AG04450 (cell line): ENCODE results near the gene TMPRSS6. TPM values are rescaled to one million over a fixed set of nuclear protein-coding genes. Genes with fewer than 3 reads are reported as not detected.

Experiments used
- CTCF ChIA-PET: fragments of 300-600, 350-600 bp; formaldehyde crosslinking; extraction: SDS; loops from one replicate; lab custom pipeline; 2022; ENCODE audit warnings: antibody characterized with exemption, inconsistent platforms; lab: Charles Lee
- POLR2A ChIA-PET: fragments of 350-600 bp; formaldehyde crosslinking; extraction: SDS; loops from one replicate; lab custom pipeline; 2021; ENCODE audit warnings: antibody characterized with exemption, inconsistent platforms; lab: Yijun Ruan, JAX
- DNase-seq: peaks from one replicate; pipeline ENCODE4 v3.0.0-alpha.2; 2011; ENCODE audit warnings: low read depth, low spot score
- H3K27ac ChIP-seq: one replicate; pipeline ENCODE4 v1.5.1; 2012; ENCODE audit warnings: low read depth, low read length, control low read depth
- H3K27me3 ChIP-seq: one replicate; pipeline ENCODE4 v1.6.0; 2012; ENCODE audit warnings: low read length; ENCODE audit not compliant: control insufficient read depth, insufficient read depth
- H3K4me3 ChIP-seq: 2 replicates; pipeline ENCODE4 v1.5.1; 2011; ENCODE audit warnings: mild to moderate bottlenecking, low read depth, low read length, control low read depth
- H3K9me3 ChIP-seq: 2 replicates; pipeline ENCODE4 v1.5.1; 2012; ENCODE audit warnings: low read length; ENCODE audit not compliant: control insufficient read depth, insufficient read depth
- polyA plus RNA-seq: library from polyadenylated mRNA; depleted of rRNA; stranded (reverse); fragments of >200 nt; gene quantifications from 2 replicates; pipeline ENCODE4 v1.2.3, GENCODE V29; 2011
- TF ChIP-seq, protein P1 (sequence below): IDR thresholded peaks from 2 replicates; pipeline ENCODE4 v1.5.1; 2011; ENCODE audit warnings: low read depth, low read length, control low read depth, inconsistent platforms

TMPRSS6 gene
- polyA plus RNA-seq, 1 experiment: not detected

DNA sequence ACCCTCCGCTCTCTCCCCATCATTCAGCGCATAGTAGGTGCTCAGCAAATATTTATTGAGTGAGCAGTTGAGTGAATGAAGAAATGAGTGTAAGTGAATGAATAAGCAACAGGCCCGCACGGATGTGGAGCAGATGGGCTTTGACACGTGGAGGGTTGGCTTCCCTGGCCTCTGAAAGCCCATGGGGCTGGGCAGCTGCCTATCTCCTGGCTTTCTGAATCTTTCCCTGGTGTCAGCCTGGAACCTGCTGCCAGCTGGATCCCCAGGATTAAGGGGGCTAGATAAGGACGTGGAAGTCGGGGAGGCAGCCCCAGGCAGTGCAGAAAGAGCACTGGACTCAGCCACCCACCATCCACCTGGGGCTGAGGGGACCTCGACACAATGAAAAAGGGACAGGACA is 27.6 kb upstream of the TMPRSS6 start:
- ChIA-PET CTCF (interaction anchor here (1.6 kb wide), 1 partner anchor 63 kb away, joined by 4 read pairs; no protein-coding TSS in a partner anchor), POLR2A (no interaction called here)
- Histone ChIP-seq H3K27me3 (peaks cover 21% of the 10 kb centered on the region), H3K27ac (no peak overlapping the region), H3K9me3 (peaks cover 4% of the 10 kb centered on the region; the same call in 1 of the 2 replicates), H3K4me3 (no peak overlapping the region)
- DNase-seq: no peak
- TF ChIP-seq, protein P1, sequence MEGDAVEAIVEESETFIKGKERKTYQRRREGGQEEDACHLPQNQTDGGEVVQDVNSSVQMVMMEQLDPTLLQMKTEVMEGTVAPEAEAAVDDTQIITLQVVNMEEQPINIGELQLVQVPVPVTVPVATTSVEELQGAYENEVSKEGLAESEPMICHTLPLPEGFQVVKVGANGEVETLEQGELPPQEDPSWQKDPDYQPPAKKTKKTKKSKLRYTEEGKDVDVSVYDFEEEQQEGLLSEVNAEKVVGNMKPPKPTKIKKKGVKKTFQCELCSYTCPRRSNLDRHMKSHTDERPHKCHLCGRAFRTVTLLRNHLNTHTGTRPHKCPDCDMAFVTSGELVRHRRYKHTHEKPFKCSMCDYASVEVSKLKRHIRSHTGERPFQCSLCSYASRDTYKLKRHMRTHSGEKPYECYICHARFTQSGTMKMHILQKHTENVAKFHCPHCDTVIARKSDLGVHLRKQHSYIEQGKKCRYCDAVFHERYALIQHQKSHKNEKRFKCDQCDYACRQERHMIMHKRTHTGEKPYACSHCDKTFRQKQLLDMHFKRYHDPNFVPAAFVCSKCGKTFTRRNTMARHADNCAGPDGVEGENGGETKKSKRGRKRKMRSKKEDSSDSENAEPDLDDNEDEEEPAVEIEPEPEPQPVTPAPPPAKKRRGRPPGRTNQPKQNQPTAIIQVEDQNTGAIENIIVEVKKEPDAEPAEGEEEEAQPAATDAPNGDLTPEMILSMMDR: no peak

DNA sequence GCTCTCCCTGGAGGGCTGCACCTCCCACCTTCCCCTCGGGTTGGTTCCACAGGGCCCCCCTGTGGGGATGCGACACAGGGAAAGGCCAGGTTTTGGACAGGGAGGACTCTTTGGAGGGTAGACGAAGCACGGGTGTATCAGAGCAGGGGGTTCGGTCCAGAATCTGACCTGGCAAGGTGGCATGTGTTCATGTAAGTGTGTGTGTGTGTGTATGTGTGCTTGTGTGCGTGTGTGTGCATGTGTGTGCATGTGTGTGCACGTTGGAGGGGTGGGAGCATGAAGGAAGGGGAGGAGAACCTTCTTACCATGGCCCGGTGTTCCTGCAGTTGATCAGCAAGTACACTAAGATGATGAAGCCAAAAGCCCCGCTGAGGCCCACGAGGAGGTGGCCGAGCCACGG is 25.5 kb upstream of the TMPRSS6 start:
- Histone ChIP-seq H3K27ac (no peak overlapping the region), H3K27me3 (peaks cover 22% of the 10 kb centered on the region), H3K4me3 (no peak overlapping the region), H3K9me3 (no peaks in the 10 kb centered on the region; the same call in 1 of the 2 replicates)
- CTCF ChIA-PET: no interaction called here
- POLR2A ChIA-PET: no interaction called here
- no peak for DNase-seq
- TF ChIP-seq, protein P1: no peak

DNA sequence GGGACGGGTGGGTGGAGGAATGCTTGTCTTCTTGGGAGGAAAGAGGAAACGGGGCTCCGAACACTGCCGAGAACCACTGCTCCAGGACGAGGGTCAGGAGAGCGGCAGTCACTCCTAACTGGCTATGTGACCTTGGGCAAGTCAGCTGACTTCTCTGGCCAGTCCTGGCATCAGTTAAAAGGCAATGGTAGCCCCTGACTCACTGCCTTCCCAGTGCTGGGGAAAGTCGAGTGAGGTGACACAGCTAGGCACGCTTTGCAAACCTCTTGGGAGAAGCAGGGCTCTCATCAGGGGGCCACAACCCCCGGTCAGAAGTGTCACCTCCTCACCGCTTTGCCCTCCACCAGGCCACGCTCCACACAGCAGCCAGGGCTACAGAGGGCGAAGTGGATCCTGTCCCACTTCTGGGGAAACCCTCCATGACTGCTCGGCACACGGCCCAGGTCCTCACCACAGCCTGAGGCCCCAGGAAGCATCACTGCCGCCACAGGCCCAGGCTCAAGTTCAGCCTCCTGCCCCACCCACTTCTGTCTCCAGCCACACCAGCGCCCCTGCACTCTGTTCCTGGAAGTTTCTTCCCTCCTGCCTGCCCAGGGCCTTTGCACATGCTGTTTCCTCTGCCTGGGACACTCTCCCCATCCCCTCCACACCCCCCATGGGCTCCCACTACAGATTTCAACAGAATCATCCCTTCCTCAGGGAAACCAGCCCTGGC is 23.9 kb upstream of the TMPRSS6 start:
- ChIA-PET POLR2A (no interaction called here), CTCF (no interaction called here)
- H3K4me3 ChIP-seq: no peak overlapping the region
- no peaks in the 10 kb centered on the region; the same call in 1 of the 2 replicates for H3K9me3 ChIP-seq
- DNase-seq: no peak
- H3K27ac ChIP-seq: no peak overlapping the region
- TF ChIP-seq, protein P1: no peak
- H3K27me3 ChIP-seq: peaks cover 26% of the 10 kb centered on the region

DNA sequence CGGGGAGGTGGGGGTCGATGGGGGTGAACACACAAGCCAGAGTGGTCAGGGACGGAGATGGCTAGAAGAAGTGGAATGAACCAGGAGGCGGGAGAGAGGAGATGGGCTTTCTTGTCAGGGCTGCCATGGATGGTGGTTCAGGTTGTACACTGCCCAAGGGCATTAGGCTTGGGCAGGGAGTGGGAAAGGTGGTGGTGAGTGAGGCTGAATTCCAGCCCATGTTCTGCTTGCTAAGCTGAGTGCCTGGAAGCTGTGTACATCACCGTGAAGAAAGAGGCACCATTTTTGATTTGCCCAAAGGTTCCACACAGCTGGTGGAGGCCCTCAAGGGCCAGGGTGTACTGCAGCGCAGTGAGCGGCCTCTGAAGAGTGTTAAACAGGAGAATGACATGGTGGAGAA is 23.3 kb upstream of the TMPRSS6 start:
- ChIA-PET POLR2A (no interaction called here), CTCF (no interaction called here)
- H3K9me3 ChIP-seq: no peaks in the 10 kb centered on the region; the same call in 1 of the 2 replicates
- H3K27me3 ChIP-seq: peaks cover 23% of the 10 kb centered on the region
- no peak overlapping the region for H3K4me3 ChIP-seq
- no peak overlapping the region for H3K27ac ChIP-seq
- DNase-seq: no peak
- TF ChIP-seq, protein P1: no peak

DNA sequence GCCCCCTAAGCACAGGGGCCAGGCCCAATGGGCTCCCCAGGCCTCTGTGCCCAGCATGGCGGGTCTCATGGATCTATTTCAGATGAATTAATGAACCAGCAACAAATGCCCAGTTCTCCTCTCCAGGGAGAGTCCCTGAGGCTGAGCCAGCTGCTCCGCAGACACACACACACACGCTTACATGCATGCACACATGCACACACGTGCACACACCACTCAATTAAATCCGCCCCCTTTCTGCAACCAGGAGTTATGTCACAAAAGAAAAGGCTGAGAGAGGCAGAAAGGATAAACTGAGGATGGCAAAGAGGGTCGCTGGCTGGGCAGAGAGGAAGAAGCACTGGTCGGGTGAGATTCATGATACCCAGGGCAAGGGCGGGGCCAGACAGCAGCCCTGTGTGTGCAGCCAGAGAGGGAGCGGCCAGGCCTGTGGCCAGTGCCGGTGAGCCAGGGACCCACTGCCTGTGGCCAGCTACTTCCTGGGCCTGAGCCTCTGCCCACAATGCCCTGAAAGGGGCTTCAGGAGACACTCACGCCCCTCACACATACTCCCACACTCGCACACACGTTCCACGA is 20.4 kb upstream of the TMPRSS6 start:
- no peak overlapping the region for H3K27ac ChIP-seq
- ChIA-PET CTCF (no interaction called here), POLR2A (no interaction called here)
- H3K4me3 ChIP-seq: no peak overlapping the region
- TF ChIP-seq, protein P1: no peak
- DNase-seq: no peak
- no peaks in the 10 kb centered on the region; the same call in 1 of the 2 replicates for H3K9me3 ChIP-seq
- peaks cover 18% of the 10 kb centered on the region for H3K27me3 ChIP-seq
